ENCODE data around the gene COX11. TPM values are rescaled to one million over a fixed set of nuclear protein-coding genes. Genes with fewer than 3 reads are reported as not detected.

The COX11 gene
- total and polyA plus RNA-seq, 12 donors: 18.9 to 64.6 (median 55.8) TPM

DNA sequence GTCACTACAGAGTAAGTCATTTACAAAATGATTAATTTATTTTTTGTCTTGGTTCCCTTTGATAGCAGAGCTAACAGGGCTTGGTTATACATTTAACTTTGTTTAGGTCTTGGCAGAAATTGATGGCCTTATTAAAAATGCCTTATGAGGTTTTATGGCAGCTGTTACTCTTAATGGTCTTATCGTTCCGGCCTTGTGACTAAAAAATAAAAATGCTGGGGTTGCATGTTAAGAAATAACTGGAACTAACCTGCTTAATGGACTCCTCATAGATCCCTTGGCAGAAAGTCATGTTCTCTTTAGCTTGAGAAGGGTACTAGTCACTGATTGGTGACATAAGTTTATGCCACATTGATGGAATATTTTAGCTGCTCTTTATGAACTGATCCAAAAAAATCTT lies 18.3 kb downstream of the COX11 start:
- no peak for ATAC-seq
- intact Hi-C loops (cut with DNase I): no loop called here
- no peak overlapping the region for H3K27ac ChIP-seq
- TF ChIP-seq CTCF (IDR thresholded peaks at IDR 0.05): no peak
- 91 to 95% methylated on average over 2 of the region's 2 CpGs for WGBS, 2 donors
- H3K4me3 ChIP-seq: no peak overlapping the region
- no peak for DNase-seq
- H3K27me3 ChIP-seq: no peaks in the 10 kb centered on the region
- H3K4me1 ChIP-seq: no peaks in the 10 kb centered on the region
- peaks cover 0 to 44% (median 0%) of the 10 kb centered on the region in 9 donors for H3K36me3 ChIP-seq
- no peaks in the 10 kb centered on the region for H3K9me3 ChIP-seq

DNA sequence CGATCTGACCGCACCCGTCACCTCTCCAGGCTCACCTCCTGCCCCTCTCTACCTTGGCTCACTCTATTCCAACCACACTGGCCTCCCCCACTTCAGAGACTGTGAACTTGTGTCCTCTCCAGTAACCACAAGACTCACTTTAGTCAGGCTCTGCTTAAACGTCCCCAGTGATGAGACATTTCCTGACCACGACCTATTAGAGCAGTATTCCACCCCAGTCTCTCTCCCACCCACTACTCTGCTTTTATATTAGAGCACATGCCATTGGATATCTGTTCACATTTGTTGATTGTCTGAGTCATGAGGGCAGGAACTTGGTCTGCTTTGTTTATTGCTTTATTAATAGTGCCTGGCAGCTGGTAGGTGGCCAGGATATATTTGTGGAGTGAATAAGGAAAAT lies 20.1 kb downstream of the COX11 start:
- ATAC-seq (no peak), DNase-seq (no peak)
- no peaks in the 10 kb centered on the region for H3K4me1 ChIP-seq
- WGBS, 2 donors: 70 to 81% methylated on average over 5 of the region's 5 CpGs
- H3K27me3 ChIP-seq: no peaks in the 10 kb centered on the region
- no peak overlapping the region for H3K4me3 ChIP-seq
- no peak for TF ChIP-seq CTCF (IDR thresholded peaks at IDR 0.05)
- intact Hi-C loops (cut with DNase I): no loop called here
- no peaks in the 10 kb centered on the region for H3K9me3 ChIP-seq
- peaks cover 0 to 29% (median 0%) of the 10 kb centered on the region in 9 donors for H3K36me3 ChIP-seq
- no peak overlapping the region for H3K27ac ChIP-seq

DNA sequence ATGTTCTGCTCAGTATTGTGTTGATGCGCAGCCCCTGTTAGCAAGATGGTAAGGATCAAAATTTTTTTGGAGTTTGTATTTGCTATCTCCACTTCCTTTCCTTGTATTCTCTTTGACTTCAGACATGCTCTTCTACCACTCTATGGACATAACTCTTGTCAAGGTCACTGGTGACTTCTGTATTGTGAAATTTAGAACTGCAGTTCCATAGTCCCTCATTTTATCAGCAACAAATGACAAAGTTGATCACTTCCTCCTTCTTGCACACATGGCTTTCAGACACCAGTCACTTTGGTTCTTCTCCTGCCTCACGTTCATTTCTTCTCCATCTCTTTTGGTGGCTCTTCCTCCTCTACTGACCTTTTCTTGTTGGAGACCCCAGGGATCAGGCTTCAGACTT lies 21.1 kb downstream of the COX11 start:
- no peak overlapping the region for H3K4me3 ChIP-seq
- H3K9me3 ChIP-seq: no peaks in the 10 kb centered on the region
- H3K27ac ChIP-seq: no peak overlapping the region
- H3K4me1 ChIP-seq: no peaks in the 10 kb centered on the region
- no peak for DNase-seq
- H3K27me3 ChIP-seq: no peaks in the 10 kb centered on the region
- intact Hi-C loops (cut with DNase I): no loop called here
- no peak for TF ChIP-seq CTCF (IDR thresholded peaks at IDR 0.05)
- WGBS, 2 donors: 86 to 92% methylated on average over 2 of the region's 2 CpGs
- H3K36me3 ChIP-seq: peaks cover 0 to 20% (median 0%) of the 10 kb centered on the region in 9 donors
- no peak for ATAC-seq

DNA sequence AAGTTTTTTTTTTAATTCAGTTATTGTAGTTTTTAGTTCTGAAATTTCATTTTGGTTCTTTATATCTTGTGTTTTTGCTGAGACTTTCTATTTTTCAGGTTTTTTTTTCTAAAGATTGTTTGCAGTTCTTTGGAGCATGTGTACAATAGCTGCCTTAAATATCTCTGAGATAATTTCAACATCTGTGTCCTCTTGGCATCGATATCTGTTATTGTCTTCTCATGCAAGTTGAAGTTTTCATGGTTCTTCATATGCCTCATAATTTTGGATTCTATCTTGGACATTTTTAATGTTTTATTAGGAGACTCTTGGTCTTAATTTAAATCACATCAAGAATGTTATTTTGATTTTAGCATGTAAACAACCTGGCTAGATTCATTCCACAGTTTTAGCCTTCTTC lies 22.8 kb downstream of the COX11 start:
- no peaks in the 10 kb centered on the region for H3K27me3 ChIP-seq
- no peak overlapping the region for H3K4me3 ChIP-seq
- no peak for ATAC-seq
- no peak overlapping the region for H3K27ac ChIP-seq
- no peak for TF ChIP-seq CTCF (IDR thresholded peaks at IDR 0.05)
- H3K4me1 ChIP-seq: no peaks in the 10 kb centered on the region
- H3K36me3 ChIP-seq: peaks cover 0 to 16% (median 0%) of the 10 kb centered on the region in 9 donors
- intact Hi-C loops (cut with DNase I): no loop called here
- 74 to 88% methylated on average over 1 of the region's 1 CpG for WGBS, 2 donors
- DNase-seq: no peak
- no peaks in the 10 kb centered on the region for H3K9me3 ChIP-seq

All from heart right ventricle (tissue), 16 donors.